Measurements from ENCODE around the gene TRIO.

Gene TRIO

GRCh38 chr5:14153932-14154731 lies 11.0 kb downstream of the TRIO start:
- Histone ChIP-seq H3K9me3 (ENCODE audit: control insufficient read depth in 2 of 2, low read length in 2 of 2) (no peaks in the 10 kb centered on the region), H3K9ac (ENCODE audit: low read depth in 1 of 2, low read length in 2 of 2) (peak overlapping the region; percentile 39 to 63), H3K4me3 (ENCODE audit: low read length in 2 of 2) (peak overlapping the region in 1 of 2 donors; percentile 51), H3K4me1 (ENCODE audit: control insufficient read depth in 2 of 2, insufficient read depth in 2 of 2, low read length in 2 of 2) (peaks cover 32 to 36% of the 10 kb centered on the region in 2 donors), H3K27me3 (ENCODE audit: control insufficient read depth in 2 of 2, insufficient read depth in 2 of 2, low read length in 2 of 2) (no peaks in the 10 kb centered on the region), H3K27ac (ENCODE audit: low read depth in 2 of 2, low read length in 2 of 2) (peak overlapping the region; percentile 36 to 68), H3K36me3 (ENCODE audit: control insufficient read depth in 2 of 2, insufficient read depth in 2 of 2, low read length in 2 of 2) (no peaks in the 10 kb centered on the region)

DNA sequence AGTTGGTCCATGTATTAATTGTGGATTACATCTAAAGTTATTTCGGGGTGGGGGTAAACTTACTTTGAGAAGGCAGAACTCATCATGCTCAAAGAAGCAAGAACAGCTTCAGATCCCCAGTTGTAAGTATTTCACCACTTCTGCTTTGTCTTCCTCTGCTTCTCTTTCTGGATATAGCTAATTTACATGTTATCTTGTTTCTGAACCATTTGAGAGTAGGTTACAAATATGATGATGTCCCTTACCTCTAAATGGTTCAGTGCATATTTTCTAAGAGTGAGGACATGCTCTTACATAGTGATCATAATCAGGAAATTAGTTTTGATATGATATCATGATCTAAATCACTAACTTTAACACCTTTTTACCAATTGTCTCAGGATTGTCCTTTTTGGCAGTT lies 11.9 kb downstream of the TRIO start:
- peaks cover 23 to 30% of the 10 kb centered on the region in 2 donors for H3K4me1 ChIP-seq (ENCODE audit: control insufficient read depth in 2 of 2, insufficient read depth in 2 of 2, low read length in 2 of 2)
- H3K4me3 ChIP-seq (ENCODE audit: low read length in 2 of 2) = peak overlapping the region in 1 of 2 donors; percentile 51
- no peaks in the 10 kb centered on the region for H3K27me3 ChIP-seq (ENCODE audit: control insufficient read depth in 2 of 2, insufficient read depth in 2 of 2, low read length in 2 of 2)
- H3K9ac ChIP-seq (ENCODE audit: low read depth in 1 of 2, low read length in 2 of 2) = no peak overlapping the region
- peak overlapping the region in 1 of 2 donors; percentile 68 for H3K27ac ChIP-seq (ENCODE audit: low read depth in 2 of 2, low read length in 2 of 2)
- H3K36me3 ChIP-seq (ENCODE audit: control insufficient read depth in 2 of 2, insufficient read depth in 2 of 2, low read length in 2 of 2) = no peaks in the 10 kb centered on the region
- H3K9me3 ChIP-seq (ENCODE audit: control insufficient read depth in 2 of 2, low read length in 2 of 2) = no peaks in the 10 kb centered on the region

DNA sequence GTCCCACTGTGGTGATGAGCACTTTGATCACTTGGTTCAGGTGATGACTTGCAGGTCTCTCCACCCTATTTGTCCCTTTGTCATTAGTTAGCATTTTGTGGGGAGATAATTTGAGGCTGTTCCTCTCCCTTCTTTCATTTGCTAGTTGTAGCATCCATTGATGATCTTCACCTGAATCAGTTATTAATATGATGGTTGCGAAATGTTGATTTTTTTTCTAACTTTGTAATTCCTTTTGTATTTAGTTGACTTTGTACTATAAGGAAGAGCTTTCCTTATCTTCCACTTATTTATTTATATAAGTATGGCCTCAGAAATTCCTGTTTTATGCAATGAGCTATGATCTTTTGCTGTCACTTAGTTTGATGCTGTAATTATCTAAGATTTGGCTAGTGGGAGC lies 12.6 kb downstream of the TRIO start:
- Histone ChIP-seq H3K4me1 (ENCODE audit: control insufficient read depth in 2 of 2, insufficient read depth in 2 of 2, low read length in 2 of 2) (peaks cover 23 to 30% of the 10 kb centered on the region in 2 donors), H3K9ac (ENCODE audit: low read depth in 1 of 2, low read length in 2 of 2) (no peak overlapping the region), H3K27ac (ENCODE audit: low read depth in 2 of 2, low read length in 2 of 2) (peak overlapping the region in 1 of 2 donors; percentile 7), H3K27me3 (ENCODE audit: control insufficient read depth in 2 of 2, insufficient read depth in 2 of 2, low read length in 2 of 2) (no peaks in the 10 kb centered on the region), H3K9me3 (ENCODE audit: control insufficient read depth in 2 of 2, low read length in 2 of 2) (no peaks in the 10 kb centered on the region), H3K4me3 (ENCODE audit: low read length in 2 of 2) (no peak overlapping the region), H3K36me3 (ENCODE audit: control insufficient read depth in 2 of 2, insufficient read depth in 2 of 2, low read length in 2 of 2) (no peaks in the 10 kb centered on the region)

- H3K9ac ChIP-seq (ENCODE audit: low read depth in 1 of 2, low read length in 2 of 2) = no peak overlapping the region
- peak overlapping the region in 1 of 2 donors; percentile 7 for H3K27ac ChIP-seq (ENCODE audit: low read depth in 2 of 2, low read length in 2 of 2)
These were observed 13.1 kb downstream of the TRIO start for GRCh38 chr5:14156290-14156649.

DNA sequence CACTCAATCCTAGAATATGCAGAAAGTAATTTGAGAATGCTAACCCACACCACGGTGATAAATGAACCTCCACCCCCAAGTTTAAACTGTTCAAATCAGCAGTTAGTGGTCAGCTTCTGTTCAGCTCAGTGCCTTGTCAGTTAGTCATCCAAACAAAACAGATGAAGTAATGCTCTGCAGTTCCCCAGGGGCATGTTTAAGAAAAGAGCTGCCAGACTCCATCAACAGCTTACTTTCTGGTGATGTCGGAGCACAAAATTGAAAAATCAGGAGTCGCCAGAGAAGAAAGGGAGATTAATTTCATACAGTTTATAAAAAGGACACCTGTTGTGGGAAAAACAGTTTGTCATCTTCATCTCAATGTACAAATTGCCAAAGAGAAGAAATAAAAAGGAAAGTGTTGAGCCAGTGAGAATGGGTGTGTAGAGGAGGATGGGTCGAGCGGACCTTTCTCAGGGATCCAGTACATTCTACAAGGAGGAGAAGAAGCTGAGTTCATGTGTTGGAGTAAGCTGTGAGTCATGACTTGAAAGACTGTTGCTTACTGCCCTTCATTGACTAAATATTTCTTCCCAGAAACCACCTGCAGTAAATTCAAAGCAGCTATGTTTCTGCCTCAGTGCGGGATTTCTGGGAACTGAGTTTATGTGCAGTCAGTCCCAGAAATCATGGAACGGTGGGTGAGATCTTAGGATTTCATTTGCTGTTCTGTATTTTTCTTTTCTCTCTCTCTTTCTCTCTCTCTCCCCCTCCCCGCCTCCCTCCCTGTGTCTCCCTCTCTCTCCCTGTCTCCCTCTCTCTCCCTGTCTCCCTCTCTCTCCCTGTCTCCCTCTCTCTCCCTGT lies 13.7 kb downstream of the TRIO start:
- peak overlapping the region; percentile 2 to 17 for H3K9ac ChIP-seq (ENCODE audit: low read depth in 1 of 2, low read length in 2 of 2)
- no peaks in the 10 kb centered on the region for H3K36me3 ChIP-seq (ENCODE audit: control insufficient read depth in 2 of 2, insufficient read depth in 2 of 2, low read length in 2 of 2)
- no peaks in the 10 kb centered on the region for H3K9me3 ChIP-seq (ENCODE audit: control insufficient read depth in 2 of 2, low read length in 2 of 2)
- peak overlapping the region; percentile 21 to 38 for H3K27ac ChIP-seq (ENCODE audit: low read depth in 2 of 2, low read length in 2 of 2)
- H3K4me1 ChIP-seq (ENCODE audit: control insufficient read depth in 2 of 2, insufficient read depth in 2 of 2, low read length in 2 of 2) = peaks cover 23 to 31% of the 10 kb centered on the region in 2 donors
- H3K27me3 ChIP-seq (ENCODE audit: control insufficient read depth in 2 of 2, insufficient read depth in 2 of 2, low read length in 2 of 2) = no peaks in the 10 kb centered on the region
- no peak overlapping the region for H3K4me3 ChIP-seq (ENCODE audit: low read length in 2 of 2)

More at GRCh38 chr5:14156290-14156649, 13.1 kb downstream of the TRIO start:
- Histone ChIP-seq H3K4me1 (ENCODE audit: control insufficient read depth in 2 of 2, insufficient read depth in 2 of 2, low read length in 2 of 2) (peaks cover 23 to 30% of the 10 kb centered on the region in 2 donors), H3K4me3 (ENCODE audit: low read length in 2 of 2) (no peak overlapping the region), H3K36me3 (ENCODE audit: control insufficient read depth in 2 of 2, insufficient read depth in 2 of 2, low read length in 2 of 2) (no peaks in the 10 kb centered on the region), H3K9me3 (ENCODE audit: control insufficient read depth in 2 of 2, low read length in 2 of 2) (no peaks in the 10 kb centered on the region), H3K27me3 (ENCODE audit: control insufficient read depth in 2 of 2, insufficient read depth in 2 of 2, low read length in 2 of 2) (no peaks in the 10 kb centered on the region)

- Histone ChIP-seq H3K36me3 (ENCODE audit: control insufficient read depth in 2 of 2, insufficient read depth in 2 of 2, low read length in 2 of 2) (no peaks in the 10 kb centered on the region), H3K9ac (ENCODE audit: low read depth in 1 of 2, low read length in 2 of 2) (peak overlapping the region in 1 of 2 donors; percentile 2), H3K27ac (ENCODE audit: low read depth in 2 of 2, low read length in 2 of 2) (peak overlapping the region; percentile 21 to 31), H3K4me3 (ENCODE audit: low read length in 2 of 2) (no peak overlapping the region), H3K4me1 (ENCODE audit: control insufficient read depth in 2 of 2, insufficient read depth in 2 of 2, low read length in 2 of 2) (peaks cover 23 to 35% of the 10 kb centered on the region in 2 donors), H3K27me3 (ENCODE audit: control insufficient read depth in 2 of 2, insufficient read depth in 2 of 2, low read length in 2 of 2) (no peaks in the 10 kb centered on the region), H3K9me3 (ENCODE audit: control insufficient read depth in 2 of 2, low read length in 2 of 2) (no peaks in the 10 kb centered on the region)
These were observed 14.3 kb downstream of the TRIO start for GRCh38 chr5:14157493-14157782.

DNA sequence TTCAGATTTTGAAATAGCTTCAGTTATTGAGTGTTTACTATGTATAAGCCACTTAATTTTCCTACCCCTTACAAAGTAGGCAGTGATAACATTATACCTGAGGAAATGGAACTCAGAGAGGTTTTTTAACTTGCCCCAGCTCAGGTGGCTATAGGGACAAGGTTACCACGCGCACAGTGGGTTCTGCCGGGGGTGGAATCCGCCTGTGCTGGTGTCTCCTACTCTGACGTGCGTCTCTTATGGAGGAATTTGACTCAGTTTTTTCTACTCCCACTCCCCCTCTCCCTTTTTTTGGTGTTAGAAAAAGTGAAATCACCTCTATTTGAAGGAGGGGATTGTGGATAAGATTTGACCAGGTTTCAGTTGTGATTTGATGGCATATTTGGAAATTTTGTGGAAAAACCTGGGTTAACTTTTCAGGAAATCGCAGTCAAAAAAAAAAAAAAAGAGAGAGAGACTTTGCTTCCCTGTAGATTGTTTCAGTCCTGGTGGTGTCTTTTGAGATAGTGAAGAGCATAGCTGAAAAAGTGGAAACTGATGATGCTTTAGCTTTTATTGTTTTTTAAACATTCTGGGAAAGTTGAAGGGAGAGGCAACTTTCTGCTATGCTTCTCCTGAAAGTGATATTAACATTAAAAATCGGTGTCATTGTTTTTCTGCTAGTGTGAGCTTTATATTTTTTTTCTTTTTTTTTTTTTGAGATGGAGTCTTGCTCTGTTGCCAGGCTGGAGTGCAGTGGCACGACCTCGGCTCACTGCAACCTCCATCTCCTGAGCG lies 15.9 kb downstream of the TRIO start:
- H3K27ac ChIP-seq (ENCODE audit: low read depth in 2 of 2, low read length in 2 of 2) = no peak overlapping the region
- H3K9ac ChIP-seq (ENCODE audit: low read depth in 1 of 2, low read length in 2 of 2) = no peak overlapping the region
- H3K4me3 ChIP-seq (ENCODE audit: low read length in 2 of 2) = no peak overlapping the region
- H3K4me1 ChIP-seq (ENCODE audit: control insufficient read depth in 2 of 2, insufficient read depth in 2 of 2, low read length in 2 of 2) = peaks cover 15 to 23% of the 10 kb centered on the region in 2 donors
- no peaks in the 10 kb centered on the region for H3K27me3 ChIP-seq (ENCODE audit: control insufficient read depth in 2 of 2, insufficient read depth in 2 of 2, low read length in 2 of 2)
- no peaks in the 10 kb centered on the region for H3K36me3 ChIP-seq (ENCODE audit: control insufficient read depth in 2 of 2, insufficient read depth in 2 of 2, low read length in 2 of 2)
- peaks cover 0 to 2% of the 10 kb centered on the region in 2 donors for H3K9me3 ChIP-seq (ENCODE audit: control insufficient read depth in 2 of 2, low read length in 2 of 2)

GRCh38 chr5:14161825-14162556 lies 18.8 kb downstream of the TRIO start:
- H3K27ac ChIP-seq (ENCODE audit: low read depth in 2 of 2, low read length in 2 of 2) = no peak overlapping the region
- no peaks in the 10 kb centered on the region for H3K36me3 ChIP-seq (ENCODE audit: control insufficient read depth in 2 of 2, insufficient read depth in 2 of 2, low read length in 2 of 2)
- H3K4me1 ChIP-seq (ENCODE audit: control insufficient read depth in 2 of 2, insufficient read depth in 2 of 2, low read length in 2 of 2) = peaks cover 5 to 7% of the 10 kb centered on the region in 2 donors

More at GRCh38 chr5:14161825-14162556, 18.8 kb downstream of the TRIO start:
- H3K4me3 ChIP-seq (ENCODE audit: low read length in 2 of 2) = no peak overlapping the region
- no peaks in the 10 kb centered on the region for H3K27me3 ChIP-seq (ENCODE audit: control insufficient read depth in 2 of 2, insufficient read depth in 2 of 2, low read length in 2 of 2)
- H3K9me3 ChIP-seq (ENCODE audit: control insufficient read depth in 2 of 2, low read length in 2 of 2) = peaks cover 0 to 2% of the 10 kb centered on the region in 2 donors
- no peak overlapping the region for H3K9ac ChIP-seq (ENCODE audit: low read depth in 1 of 2, low read length in 2 of 2)
